OCI-LY3 (cell line): ENCODE results near the gene ANKK1.

ENCODE experiments used
- H2AFZ ChIP-seq: fragments of 200-600, 300-600 bp; shearing (Covaris generic); 2 replicates; pipeline ENCODE4 v1.6.0; 2014; ENCODE audit warnings: antibody characterized with exemption, low read depth, low read length
- H3K27ac ChIP-seq: fragments of 200-600, 300-600 bp; sonication (generic); 2 replicates; pipeline ENCODE4 v1.5.1; 2014; ENCODE audit warnings: mild to moderate bottlenecking, low read length, moderate library complexity, mixed read lengths
- H3K27me3 ChIP-seq: fragments of 200-600, 300-600 bp; sonication (generic); 2 replicates; pipeline ENCODE4 v1.6.1; 2014; ENCODE audit warnings: low read depth, low read length, mixed read lengths
- H3K36me3 ChIP-seq: fragments of 200-600, 300-600 bp; sonication (generic); replicated peaks from 2 replicates; pipeline ENCODE3; 2014; ENCODE audit warnings: low read depth, low read length, mixed read lengths
- H3K4me1 ChIP-seq: fragments of 300-600, 200-600 bp; sonication (generic); 2 replicates; pipeline ENCODE4 v1.6.1; 2014; ENCODE audit warnings: low read length, mixed read lengths
- H3K4me2 ChIP-seq: fragments of 200-600, 300-600 bp; sonication (generic); 2 replicates; pipeline ENCODE4 v1.6.1; 2014; ENCODE audit warnings: low read length, mixed read lengths
- H3K4me3 ChIP-seq: fragments of 300-600, 200-600 bp; sonication (generic); 2 replicates; pipeline ENCODE4 v1.5.1; 2014; ENCODE audit warnings: antibody characterized with exemption, mild to moderate bottlenecking, low read length, moderate library complexity
- H3K79me2 ChIP-seq: fragments of 300-600, 200-600 bp; shearing (Covaris generic); 2 replicates; pipeline ENCODE4 v1.6.1; 2014; ENCODE audit warnings: mild to moderate bottlenecking, low read length, mixed read lengths
- H3K9ac ChIP-seq: fragments of 300-600, 200-600 bp; shearing (Covaris generic); 2 replicates; pipeline ENCODE4 v1.6.0; 2014; ENCODE audit warnings: mild to moderate bottlenecking, low read length, moderate library complexity
- H3K9me3 ChIP-seq: fragments of 200-600, 300-600 bp; shearing (Covaris generic); 2 replicates; pipeline ENCODE4 v1.6.1; 2014; ENCODE audit warnings: low read length, mixed read lengths; ENCODE audit not compliant: insufficient read depth
- H4K20me1 ChIP-seq: fragments of 200-600, 300-600 bp; sonication (generic); 2 replicates; pipeline ENCODE4 v1.6.1; 2016; ENCODE audit warnings: low read length, mixed read lengths; ENCODE audit not compliant: insufficient read depth
- EZH2phosphoT487 ChIP-seq: fragments of 200-600 bp; shearing (Covaris generic); IDR thresholded peaks from 2 replicates; pipeline ENCODE4 v1.6.1; 2018; ENCODE audit warnings: antibody characterized with exemption, mixed run types, low read depth
- TF ChIP-seq, protein P1 (sequence below): fragments of 200-600, 300-600 bp; sonication (generic); IDR thresholded peaks from 2 replicates; pipeline ENCODE4 v1.5.1; 2014; ENCODE audit warnings: antibody characterized with exemption, low read length, low read depth

Gene ANKK1, protein sequence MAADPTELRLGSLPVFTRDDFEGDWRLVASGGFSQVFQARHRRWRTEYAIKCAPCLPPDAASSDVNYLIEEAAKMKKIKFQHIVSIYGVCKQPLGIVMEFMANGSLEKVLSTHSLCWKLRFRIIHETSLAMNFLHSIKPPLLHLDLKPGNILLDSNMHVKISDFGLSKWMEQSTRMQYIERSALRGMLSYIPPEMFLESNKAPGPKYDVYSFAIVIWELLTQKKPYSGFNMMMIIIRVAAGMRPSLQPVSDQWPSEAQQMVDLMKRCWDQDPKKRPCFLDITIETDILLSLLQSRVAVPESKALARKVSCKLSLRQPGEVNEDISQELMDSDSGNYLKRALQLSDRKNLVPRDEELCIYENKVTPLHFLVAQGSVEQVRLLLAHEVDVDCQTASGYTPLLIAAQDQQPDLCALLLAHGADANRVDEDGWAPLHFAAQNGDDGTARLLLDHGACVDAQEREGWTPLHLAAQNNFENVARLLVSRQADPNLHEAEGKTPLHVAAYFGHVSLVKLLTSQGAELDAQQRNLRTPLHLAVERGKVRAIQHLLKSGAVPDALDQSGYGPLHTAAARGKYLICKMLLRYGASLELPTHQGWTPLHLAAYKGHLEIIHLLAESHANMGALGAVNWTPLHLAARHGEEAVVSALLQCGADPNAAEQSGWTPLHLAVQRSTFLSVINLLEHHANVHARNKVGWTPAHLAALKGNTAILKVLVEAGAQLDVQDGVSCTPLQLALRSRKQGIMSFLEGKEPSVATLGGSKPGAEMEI

DNA sequence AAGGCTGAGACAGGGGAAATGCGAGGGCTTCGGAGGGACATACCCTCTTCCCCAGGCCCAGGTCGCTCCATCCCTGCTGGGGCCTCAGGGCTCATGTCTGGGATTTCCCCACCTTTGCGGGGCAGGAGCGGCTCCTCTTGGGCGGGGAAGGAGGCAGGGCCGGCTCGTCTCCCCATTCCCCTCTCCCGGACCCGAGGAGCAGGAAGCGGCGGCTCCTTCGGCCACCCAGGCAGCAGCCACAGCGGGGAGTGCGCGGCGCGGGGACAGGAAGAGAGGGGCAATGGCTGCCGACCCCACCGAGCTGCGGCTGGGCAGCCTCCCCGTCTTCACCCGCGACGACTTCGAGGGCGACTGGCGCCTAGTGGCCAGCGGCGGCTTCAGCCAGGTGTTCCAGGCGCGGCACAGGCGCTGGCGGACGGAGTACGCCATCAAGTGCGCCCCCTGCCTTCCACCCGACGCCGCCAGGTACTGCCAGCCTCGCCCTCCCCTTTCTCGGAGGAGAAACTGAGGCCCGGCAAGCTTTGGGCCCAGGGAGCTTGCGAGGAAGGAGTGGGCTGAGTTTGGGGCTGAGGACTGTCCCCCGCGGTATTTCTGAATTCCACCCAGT, at the start of gene ANKK1:
TSS of gene ANKK1 (plus strand) at position 175 of the 607 bp plus-strand sequence. CDS start at position 281, 106 bp downstream.
- Histone ChIP-seq H3K27ac (no peak within 1 kb of the TSS), H3K4me3 (no peak within 1 kb of the TSS), H3K27me3 (peaks cover 22% of the 10 kb centered on the region), H3K4me2 (no peak within 1 kb of the TSS), H4K20me1 (no peaks in the 10 kb centered on the region), H3K9ac (no peak within 1 kb of the TSS), H3K9me3 (no peaks in the 10 kb centered on the region), H3K36me3 (no peaks in the 10 kb centered on the region), H3K4me1 (no peaks in the 10 kb centered on the region), H3K79me2 (no peaks in the 10 kb centered on the region), H2AFZ (no peak within 1 kb of the TSS)
- TF ChIP-seq EZH2phosphoT487 = no peak
- TF ChIP-seq, protein P1, sequence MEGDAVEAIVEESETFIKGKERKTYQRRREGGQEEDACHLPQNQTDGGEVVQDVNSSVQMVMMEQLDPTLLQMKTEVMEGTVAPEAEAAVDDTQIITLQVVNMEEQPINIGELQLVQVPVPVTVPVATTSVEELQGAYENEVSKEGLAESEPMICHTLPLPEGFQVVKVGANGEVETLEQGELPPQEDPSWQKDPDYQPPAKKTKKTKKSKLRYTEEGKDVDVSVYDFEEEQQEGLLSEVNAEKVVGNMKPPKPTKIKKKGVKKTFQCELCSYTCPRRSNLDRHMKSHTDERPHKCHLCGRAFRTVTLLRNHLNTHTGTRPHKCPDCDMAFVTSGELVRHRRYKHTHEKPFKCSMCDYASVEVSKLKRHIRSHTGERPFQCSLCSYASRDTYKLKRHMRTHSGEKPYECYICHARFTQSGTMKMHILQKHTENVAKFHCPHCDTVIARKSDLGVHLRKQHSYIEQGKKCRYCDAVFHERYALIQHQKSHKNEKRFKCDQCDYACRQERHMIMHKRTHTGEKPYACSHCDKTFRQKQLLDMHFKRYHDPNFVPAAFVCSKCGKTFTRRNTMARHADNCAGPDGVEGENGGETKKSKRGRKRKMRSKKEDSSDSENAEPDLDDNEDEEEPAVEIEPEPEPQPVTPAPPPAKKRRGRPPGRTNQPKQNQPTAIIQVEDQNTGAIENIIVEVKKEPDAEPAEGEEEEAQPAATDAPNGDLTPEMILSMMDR = no peak

DNA sequence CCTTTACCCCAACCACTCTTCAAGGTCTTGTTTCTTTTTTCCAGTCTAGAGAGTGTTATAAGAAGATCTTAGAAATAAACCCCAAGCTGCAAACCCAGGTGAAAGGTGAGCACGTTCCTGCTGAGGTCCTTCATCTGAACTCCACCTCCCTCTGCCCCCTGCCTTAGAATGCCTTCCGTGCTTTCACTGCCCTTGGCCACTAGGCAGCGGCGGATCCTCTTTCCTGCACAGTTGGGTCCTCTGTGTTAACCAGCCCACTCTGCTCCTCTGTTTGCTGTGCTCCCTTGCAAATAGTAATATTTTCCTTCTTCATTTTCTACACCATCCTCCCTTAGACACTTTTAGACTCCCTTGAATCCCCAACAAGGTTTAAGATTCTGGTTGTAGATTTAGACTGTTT, 48.8 kb upstream of the ANKK1 start:
- H3K4me3 ChIP-seq = no peak overlapping the region
- H2AFZ ChIP-seq = no peak overlapping the region
- no peak overlapping the region for H3K4me2 ChIP-seq
- H3K4me1 ChIP-seq = no peaks in the 10 kb centered on the region
- H3K9me3 ChIP-seq = no peaks in the 10 kb centered on the region
- TF ChIP-seq EZH2phosphoT487 = no peak
- TF ChIP-seq, protein P1 = no peak
- H3K27ac ChIP-seq = no peak overlapping the region
- H3K27me3 ChIP-seq = no peaks in the 10 kb centered on the region
- H4K20me1 ChIP-seq = no peaks in the 10 kb centered on the region
- H3K9ac ChIP-seq = no peak overlapping the region
- H3K79me2 ChIP-seq = no peaks in the 10 kb centered on the region
- H3K36me3 ChIP-seq = no peaks in the 10 kb centered on the region

DNA sequence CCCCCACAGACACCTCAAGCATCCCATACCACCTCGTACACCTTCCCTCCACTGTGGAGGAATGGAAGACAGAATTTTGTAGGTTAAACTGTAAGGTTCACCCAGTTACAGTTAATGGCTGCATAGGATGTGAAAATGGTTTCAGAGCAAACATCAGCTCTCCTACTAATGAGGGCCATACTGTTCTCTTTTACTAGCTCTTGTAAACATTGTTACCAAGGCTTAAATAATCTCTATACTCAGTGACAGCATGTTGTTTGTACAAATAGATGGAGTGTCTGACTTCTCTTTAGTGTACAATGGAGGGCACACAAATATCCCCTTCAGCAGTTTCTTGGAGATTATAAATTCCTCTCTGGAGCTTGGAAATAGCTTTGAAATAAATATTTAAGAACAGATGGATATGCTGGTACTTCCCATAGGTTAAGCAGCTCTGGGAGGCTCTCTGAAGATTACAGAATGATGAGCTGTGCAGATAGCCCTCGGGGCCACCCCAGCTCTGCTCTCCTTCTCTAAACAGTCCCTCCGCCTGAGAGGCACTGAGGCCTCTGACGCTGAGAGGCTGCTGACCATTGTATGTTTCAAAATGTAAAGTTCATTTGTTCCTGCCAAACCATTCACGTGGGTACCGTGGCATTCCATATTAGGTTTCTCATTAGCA, 47.5 kb upstream of the ANKK1 start:
- H2AFZ ChIP-seq = no peak overlapping the region
- no peaks in the 10 kb centered on the region for H3K27me3 ChIP-seq
- no peaks in the 10 kb centered on the region for H4K20me1 ChIP-seq
- no peaks in the 10 kb centered on the region for H3K79me2 ChIP-seq
- no peak overlapping the region for H3K27ac ChIP-seq
- H3K9ac ChIP-seq = no peak overlapping the region
- no peaks in the 10 kb centered on the region for H3K9me3 ChIP-seq
- H3K4me3 ChIP-seq = no peak overlapping the region
- H3K4me2 ChIP-seq = no peak overlapping the region
- H3K4me1 ChIP-seq = no peaks in the 10 kb centered on the region
- H3K36me3 ChIP-seq = no peaks in the 10 kb centered on the region
- TF ChIP-seq, protein P1 = no peak
- TF ChIP-seq EZH2phosphoT487 = no peak
